ENCODE measurements around the gene OR51B5.

- no peak for TF ChIP-seq CTCF (IDR thresholded peaks at IDR 0.05; ENCODE audit: poor library complexity, severe bottlenecking)
- TF ChIP-seq POLR2AphosphoS5 (IDR thresholded peaks at IDR 0.05) = no peak
- no peak for TF ChIP-seq REST (IDR thresholded peaks at IDR 0.05; ENCODE audit: borderline replicate concordance)
- no peak for TF ChIP-seq EZH2 (IDR thresholded peaks at IDR 0.05; ENCODE audit: borderline replicate concordance, insufficient read depth, low read length, poor library complexity, severe bottlenecking)
- TF ChIP-seq EP300 (conservative IDR thresholded peaks at IDR 0.05; ENCODE audit: poor library complexity, severe bottlenecking) = no peak
- no peak for TF ChIP-seq MXI1 (conservative IDR thresholded peaks at IDR 0.05; ENCODE audit: poor library complexity, severe bottlenecking)
- TF ChIP-seq TAF1 (IDR thresholded peaks at IDR 0.05; ENCODE audit: low read depth) = no peak
- no peak for TF ChIP-seq RAD21 (conservative IDR thresholded peaks at IDR 0.05)
- TF ChIP-seq SMC3 (conservative IDR thresholded peaks at IDR 0.05; ENCODE audit: poor library complexity) = no peak
These were observed 26.0 kb downstream of the OR51B5 start for GRCh38 chr11:5317292-5317691.

All from neural cell (in vitro differentiated cells).